Left ventricle myocardium superior (tissue), 1 donor: ENCODE measurements around the gene PRKCI. TPM values are rescaled to one million over a fixed set of nuclear protein-coding genes. Genes with fewer than 3 reads are reported as not detected.
"Not testable (repeated sequence)": the region's sequence is repeated elsewhere in the genome, so short reads cannot be mapped to it uniquely, and the experiment has no call there.

Source experiments
- ATAC-seq: fragments of 200-7000 bp; cut with Tn5 transposase; one replicate; pipeline ENCODE4 v1.9.1; 2020; ENCODE audit warnings: mild to moderate bottlenecking, moderate library complexity
- DNase-seq: peaks from one replicate; pipeline ENCODE4 v3.0.0-alpha.2; 2020
- intact Hi-C: fragments of 100-400 bp; cut with micrococcal nuclease; formaldehyde crosslinking; loops from one replicate; pipeline ENCODE4 v1.11.0; 2022
- total RNA-seq: library from RNA; stranded (reverse); fragmentation: NEBNext Ultra II Directional; extraction: Animal tissue kit (Norgen Biotek cat#: 25700); gene quantifications from one replicate; pipeline ENCODE4 v1.2.1, GENCODE V29; 2021
- donor health status: DM: no; HTN: yes; CAD: no; lungs with severe emphysema.

The PRKCI gene
- total RNA-seq, 1 donor from 2014 or later: 15.8 TPM

GRCh38 chr3:170275832-170276231, 53.6 kb downstream of the PRKCI start:
- no peak for ATAC-seq
- intact Hi-C loops: no loop called here
- DNase-seq: no peak

- ATAC-seq, intact Hi-C loops, DNase-seq: not testable (repeated sequence)
Observed at GRCh38 chr3:170277311-170277710, 55.1 kb downstream of the PRKCI start.

GRCh38 chr3:170277833-170278580, 55.8 kb downstream of the PRKCI start:
- intact Hi-C loops: no loop called here
- ATAC-seq: no peak
- no peak for DNase-seq

GRCh38 chr3:170278627-170279026, 56.4 kb downstream of the PRKCI start:
- ATAC-seq (no peak), DNase-seq (no peak)
- intact Hi-C loops: no loop called here

DNA sequence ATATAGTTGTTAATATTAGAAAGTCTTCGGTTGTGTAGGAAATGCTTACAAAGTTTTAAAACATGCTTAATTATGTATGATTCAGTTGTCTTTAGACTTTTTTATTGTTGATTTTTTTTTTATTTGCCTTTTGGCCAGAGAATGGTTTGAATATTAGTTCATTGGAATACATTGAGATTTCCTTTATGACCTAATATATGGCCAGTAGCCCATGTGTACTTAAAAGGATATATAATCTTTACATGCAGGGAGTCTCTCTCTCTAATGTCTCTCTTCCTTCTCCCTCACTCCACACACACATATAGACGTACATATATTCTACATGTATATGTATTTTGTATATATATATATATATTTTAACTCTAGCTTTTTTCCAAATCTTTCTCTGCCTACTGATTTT, 68.0 kb downstream of the PRKCI start:
- no peak for ATAC-seq
- intact Hi-C loops: no loop called here
- DNase-seq: no peak

- no peak for DNase-seq
- intact Hi-C loops: no loop called here
- no peak for ATAC-seq
Observed at GRCh38 chr3:170295586-170295985, 73.4 kb downstream of the PRKCI start.

DNA sequence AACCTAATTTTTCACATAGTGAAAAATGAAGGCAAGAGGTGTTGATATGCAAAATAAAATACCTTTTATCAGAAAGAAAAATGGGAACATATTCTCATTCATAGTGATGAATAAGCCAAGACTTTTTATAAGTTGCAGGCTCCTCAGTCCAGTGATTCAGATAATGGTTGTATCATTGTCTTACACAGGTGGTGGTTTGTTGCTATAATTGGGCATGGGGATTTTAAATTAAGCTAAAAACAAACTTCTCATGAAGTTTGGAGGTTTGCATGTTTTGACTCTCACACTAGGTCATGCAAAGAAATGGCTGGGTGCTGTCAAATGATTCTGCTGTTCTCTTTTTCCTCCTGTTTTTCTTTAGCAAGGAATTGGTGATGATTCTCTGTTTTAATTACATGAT, 74.5 kb downstream of the PRKCI start:
- intact Hi-C loops: no loop called here
- no peak for ATAC-seq
- no peak for DNase-seq

DNA sequence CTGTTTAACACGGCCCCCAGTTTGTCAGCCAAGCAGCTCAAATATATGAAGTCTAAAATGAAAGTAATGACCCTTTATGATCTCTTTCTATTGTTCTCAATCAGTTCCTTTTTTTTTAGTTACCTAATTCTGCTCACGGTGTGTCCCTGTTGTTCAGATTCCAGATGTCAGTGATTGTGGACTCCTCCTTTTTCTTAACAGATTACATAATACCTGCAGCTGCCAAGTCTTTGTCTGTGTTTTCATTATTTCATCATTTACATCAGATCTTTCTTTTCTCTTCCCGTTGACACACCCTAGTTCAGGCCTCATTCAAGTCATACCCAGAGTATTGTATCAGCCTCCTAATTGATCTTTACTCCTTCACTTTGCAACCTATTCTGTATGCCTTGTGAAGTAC, 79.2 kb downstream of the PRKCI start:
- ATAC-seq (no peak), DNase-seq (no peak)
- intact Hi-C loops: no loop called here

DNA sequence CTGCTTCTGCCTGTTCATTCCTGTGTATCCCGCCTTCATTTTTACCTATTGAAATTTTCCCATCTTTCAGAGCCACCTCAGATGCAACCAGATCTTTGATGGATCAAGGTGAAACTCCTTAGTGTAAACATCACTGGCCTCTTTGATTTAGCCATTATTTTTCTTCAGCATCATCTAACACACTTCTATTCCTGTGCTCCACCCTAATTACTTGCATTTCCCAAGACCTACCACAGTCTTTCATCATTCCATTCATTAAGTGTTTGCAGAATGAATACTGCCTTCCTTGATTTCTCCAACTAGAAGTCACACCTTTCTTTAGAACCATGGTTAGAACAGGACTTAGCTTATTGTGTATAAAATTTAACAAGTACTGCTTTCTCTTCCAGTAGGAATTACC, 79.8 kb downstream of the PRKCI start:
- no peak for ATAC-seq
- intact Hi-C loops: no loop called here
- DNase-seq: no peak

DNA sequence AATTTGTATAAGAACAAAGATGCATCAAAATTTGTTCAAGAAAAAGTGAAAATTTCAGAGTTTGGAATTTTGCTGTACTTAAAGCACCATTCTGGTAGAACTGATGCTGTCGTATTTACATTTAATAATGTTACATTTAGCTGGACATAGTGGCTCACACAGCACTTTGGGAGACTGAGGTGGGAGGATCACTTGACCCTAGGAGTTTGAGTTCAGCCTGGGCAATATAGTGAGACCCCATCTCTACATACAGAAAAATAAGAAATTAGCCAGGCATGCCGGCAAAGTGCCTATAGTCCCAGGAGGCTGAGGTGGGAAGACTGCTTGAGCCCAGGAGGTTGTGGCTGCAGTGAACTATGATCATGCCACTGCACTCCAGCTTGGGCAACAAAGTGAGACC, 83.8 kb downstream of the PRKCI start:
- intact Hi-C loops: no loop called here
- DNase-seq (no peak), ATAC-seq (no peak)

GRCh38 chr3:170307671-170308405, 85.6 kb downstream of the PRKCI start:
- intact Hi-C loops: no loop called here
- DNase-seq (no peak), ATAC-seq (no peak)

DNA sequence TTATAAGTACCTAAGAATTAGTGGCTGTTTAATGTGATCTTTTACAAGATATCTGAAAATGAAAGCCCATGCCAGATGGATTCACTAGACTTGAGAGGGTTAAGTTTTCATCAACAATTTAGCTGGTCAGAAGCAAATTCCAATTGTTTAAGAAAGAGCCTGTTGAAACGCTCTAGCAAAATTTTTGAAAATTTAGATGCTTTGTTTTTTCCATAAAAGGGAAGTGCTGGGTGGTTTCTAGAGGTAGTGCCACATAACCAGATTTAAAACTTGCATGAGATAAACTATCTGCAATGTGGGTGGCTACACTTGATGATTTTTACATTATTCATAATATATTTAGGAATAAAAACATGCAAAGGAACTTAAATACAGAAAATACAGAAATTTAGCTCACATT, 86.8 kb downstream of the PRKCI start:
- intact Hi-C loops: no loop called here

GRCh38 chr3:170317954-170318353, 95.7 kb downstream of the PRKCI start:
- intact Hi-C loops: no loop called here
- DNase-seq: no peak
- no peak for ATAC-seq

More for the DNA sequence above, 86.8 kb downstream of the PRKCI start:
- DNase-seq (no peak), ATAC-seq (no peak)

- intact Hi-C loops: no loop called here
Observed at GRCh38 chr3:170320461-170321121, 98.4 kb downstream of the PRKCI start.

DNA sequence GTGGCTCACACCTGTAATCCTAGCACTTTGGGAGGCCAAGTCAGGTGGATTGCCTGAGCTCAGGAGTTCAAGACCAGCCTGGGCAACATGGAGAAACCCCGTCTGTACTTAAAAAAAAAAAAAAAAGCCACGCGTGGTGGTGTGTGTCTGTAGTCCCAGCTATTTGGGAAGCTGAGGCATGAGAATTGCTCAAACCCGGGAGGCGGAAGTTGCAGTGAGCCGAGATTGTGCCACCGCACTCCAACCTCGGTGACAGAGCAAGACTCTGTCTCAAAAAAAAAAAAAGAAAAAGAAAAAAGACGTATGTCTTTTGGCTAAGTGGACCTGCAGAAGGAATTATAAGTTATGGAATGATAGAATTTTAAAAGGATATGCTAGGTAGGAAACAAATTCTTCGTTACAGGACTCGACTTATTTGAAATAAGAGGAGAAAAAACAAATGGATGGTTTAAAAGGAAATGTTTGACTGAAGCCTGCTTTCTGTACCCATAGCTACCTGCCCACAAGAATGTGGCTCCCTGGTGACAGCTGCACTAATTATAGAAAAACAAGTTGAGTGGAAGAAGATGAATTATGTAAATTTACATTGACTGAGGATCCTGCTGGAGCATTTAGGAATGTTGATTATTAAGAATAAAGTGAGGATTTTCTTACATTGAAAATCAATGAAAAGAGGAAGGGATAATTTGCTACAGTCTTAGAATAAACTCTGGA, 99.3 kb downstream of the PRKCI start:
- intact Hi-C loops: no loop called here
- DNase-seq (no peak), ATAC-seq (no peak)

More at GRCh38 chr3:170320461-170321121, 98.4 kb downstream of the PRKCI start:
- DNase-seq (no peak), ATAC-seq (no peak)

DNA sequence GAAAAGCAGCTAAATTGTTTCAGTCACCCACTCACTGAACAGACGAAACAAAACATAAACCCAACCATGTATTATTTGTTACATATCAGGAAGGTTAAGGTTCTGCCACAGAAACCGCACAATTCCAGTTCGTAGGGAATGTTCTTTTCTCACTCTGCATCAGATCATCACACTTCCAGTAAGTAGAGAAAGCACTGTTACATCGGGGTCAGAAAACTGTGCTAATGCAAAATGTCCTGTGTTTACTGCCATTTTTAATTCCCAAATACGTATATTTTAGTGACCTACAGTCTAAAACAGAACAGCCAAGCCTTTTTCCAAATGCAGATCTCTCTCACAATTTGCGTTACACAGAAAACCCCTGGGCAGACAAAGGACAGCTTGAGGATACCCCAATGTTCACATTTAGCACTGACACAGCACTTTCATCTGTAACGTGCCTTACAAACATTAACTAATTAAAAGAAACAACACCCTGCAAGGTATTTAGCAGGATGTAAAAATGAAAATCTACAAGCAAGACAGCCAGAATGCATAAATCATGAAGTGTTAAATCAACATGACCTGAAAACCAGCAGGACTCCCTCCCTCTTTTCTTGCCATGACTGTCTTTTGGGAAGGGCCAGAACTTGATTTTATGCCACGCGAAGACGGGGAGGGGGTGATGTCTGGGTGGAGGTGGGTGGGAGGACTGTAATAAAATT, 100.5 kb downstream of the PRKCI start:
- no peak for ATAC-seq
- intact Hi-C loops: no loop called here

DNA sequence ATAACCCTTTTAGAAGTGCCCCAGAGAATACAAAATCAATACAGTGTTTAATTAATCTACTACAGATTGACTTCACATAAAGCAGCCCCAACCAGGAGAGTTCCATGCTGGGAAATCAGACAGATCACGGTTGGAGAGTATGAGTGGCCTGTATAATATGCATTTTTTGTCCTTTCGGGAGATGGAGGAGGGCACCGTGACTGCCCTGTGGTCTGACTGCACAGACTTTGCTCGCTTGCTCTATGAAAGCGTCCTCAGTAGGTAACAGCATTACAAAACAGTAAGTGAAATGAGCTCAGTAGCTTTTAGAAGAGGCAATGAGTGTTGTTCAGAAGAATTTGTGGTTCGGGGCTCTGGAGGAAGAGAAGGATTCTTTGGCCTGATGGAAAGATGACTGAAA, 101.1 kb downstream of the PRKCI start:
- no peak for ATAC-seq
- intact Hi-C loops: no loop called here
- no peak for DNase-seq

More for the DNA sequence above, 100.5 kb downstream of the PRKCI start:
- no peak for DNase-seq

- no peak for DNase-seq
- intact Hi-C loops: no loop called here
- no peak for ATAC-seq
Observed at GRCh38 chr3:170324962-170325361, 102.7 kb downstream of the PRKCI start.
